GM23338 (cell line): ENCODE results near the gene VTA1. TPM values are rescaled to one million over a fixed set of nuclear protein-coding genes. Genes with fewer than 3 reads are reported as not detected.

ENCODE experiments used
- ATAC-seq: fragments of 200-7000 bp; cut with Tn5 transposase; 3 replicates; pipeline ENCODE4 v1.9.1; 2020
- DNase-seq: peaks from one replicate; pipeline ENCODE4 v3.0.0-alpha.2; 2015; ENCODE audit warnings: low spot score
- H2AFZ ChIP-seq: fragments of 200-600 bp; sonication (generic); 2 replicates; pipeline ENCODE4 v1.8.0; 2016; ENCODE audit warnings: antibody characterized with exemption, mild to moderate bottlenecking, moderate library complexity
- H3F3A ChIP-seq: fragments of 200-600 bp; sonication (generic); replicated peaks from 2 replicates; pipeline ENCODE4 v1.8.0; 2017; ENCODE audit warnings: antibody characterized with exemption, mixed run types, low read depth
- H3K27ac ChIP-seq: fragments of 200-600 bp; sonication (generic); 2 replicates; pipeline ENCODE4 v1.6.1; 2016; ENCODE audit warnings: low read depth
- H3K27me3 ChIP-seq: fragments of 200-600 bp; sonication (generic); 2 replicates; pipeline ENCODE4 v1.8.0; 2016; ENCODE audit warnings: mild to moderate bottlenecking, mixed run types, moderate library complexity; ENCODE audit not compliant: insufficient read depth
- H3K36me3 ChIP-seq: fragments of 200-600 bp; sonication (generic); 2 replicates; pipeline ENCODE4 v1.8.0; 2016; ENCODE audit warnings: mild to moderate bottlenecking; ENCODE audit not compliant: insufficient read depth
- H3K4me1 ChIP-seq: fragments of 200-600 bp; sonication (generic); 2 replicates; pipeline ENCODE4 v1.8.0; 2016; ENCODE audit warnings: mild to moderate bottlenecking, moderate library complexity; ENCODE audit not compliant: insufficient read depth
- H3K4me2 ChIP-seq: fragments of 200-600 bp; sonication (generic); 2 replicates; pipeline ENCODE4 v1.7.1; 2017; ENCODE audit warnings: mixed run types
- H3K4me3 ChIP-seq: fragments of 200-600 bp; sonication (generic); 2 replicates; pipeline ENCODE4 v1.6.1; 2016; ENCODE audit warnings: mixed run types
- H3K79me2 ChIP-seq: fragments of 200-600 bp; sonication (generic); replicated peaks from 2 replicates; pipeline ENCODE4 v1.8.0; 2017; ENCODE audit warnings: mild to moderate bottlenecking; ENCODE audit not compliant: insufficient read depth
- H3K9me2 ChIP-seq: fragments of 200-600 bp; sonication (generic); 2 replicates; pipeline ENCODE4 v1.8.0; 2017; ENCODE audit not compliant: insufficient read depth
- H4K20me1 ChIP-seq: fragments of 200-600 bp; sonication (generic); replicated peaks from 2 replicates; pipeline ENCODE4 v1.8.0; 2017; ENCODE audit warnings: mild to moderate bottlenecking; ENCODE audit not compliant: insufficient read depth
- H3K27ac Mint-ChIP-seq: 2 replicates; pipeline ENCODE4 v1.8.0; 2020; ENCODE audit warnings: inconsistent platforms, mild to moderate bottlenecking, moderate library complexity, mixed read lengths
- H3K27me3 Mint-ChIP-seq: 3 replicates; pipeline ENCODE4 v1.8.0; 2022; ENCODE audit warnings: low read depth, mild to moderate bottlenecking, moderate library complexity, mixed read lengths, inconsistent platforms; ENCODE audit not compliant: insufficient read depth, poor library complexity
- H3K36me3 Mint-ChIP-seq: 3 replicates; pipeline ENCODE4 v1.8.0; 2021; ENCODE audit warnings: low read depth, mild to moderate bottlenecking, inconsistent platforms, moderate library complexity, mixed read lengths
- H3K4me1 Mint-ChIP-seq: 3 replicates; pipeline ENCODE4 v1.8.0; 2020; ENCODE audit warnings: mild to moderate bottlenecking, inconsistent platforms, mixed read lengths
- H3K4me3 Mint-ChIP-seq: 3 replicates; pipeline ENCODE4 v1.8.0; 2021; ENCODE audit warnings: moderate library complexity, mild to moderate bottlenecking, inconsistent platforms, mixed read lengths
- H3K9me3 Mint-ChIP-seq: 3 replicates; pipeline ENCODE4 v1.8.0; 2020; ENCODE audit warnings: moderate library complexity, mild to moderate bottlenecking, inconsistent platforms, mixed read lengths
- CREB1 ChIP-seq: fragments of 250-450 bp; sonication (Bioruptor Pico); IDR thresholded peaks from 2 replicates; pipeline ENCODE4 v1.5.0; 2020; ENCODE audit warnings: low read depth, mild to moderate bottlenecking, moderate library complexity
- CTCF ChIP-seq, 2 experiments: fragments of 200-600 bp in 1 of 2; sonication (generic) in 1 of 2; conservative IDR thresholded peaks; 2 replicates each; pipeline versions ENCODE4 v1.5.1 to v1.6.1; 2016 to 2017; ENCODE audit warnings: antibody characterized with exemption in 2 of 2, low read depth in 2 of 2, mild to moderate bottlenecking in 2 of 2, moderate library complexity in 1 of 2
- ETS1 ChIP-seq: IDR thresholded peaks from 2 replicates; pipeline ENCODE4 v1.6.1; 2016; ENCODE audit warnings: antibody characterized with exemption
- EZH2 ChIP-seq: fragments of 200-600 bp; sonication (generic); IDR thresholded peaks from one replicate; pipeline ENCODE4 v1.8.0; 2017; ENCODE audit warnings: antibody characterized with exemption, mild to moderate bottlenecking, low read depth; ENCODE audit not compliant: unreplicated experiment
- EZH2phosphoT487 ChIP-seq: fragments of 200-600 bp; sonication (generic); IDR thresholded peaks from one replicate; pipeline ENCODE4 v1.8.1; 2018; ENCODE audit warnings: antibody characterized with exemption; ENCODE audit not compliant: unreplicated experiment
- JUNB ChIP-seq: IDR thresholded peaks from one replicate; pipeline ENCODE4 v1.6.1; 2016; ENCODE audit warnings: antibody characterized with exemption; ENCODE audit not compliant: unreplicated experiment
- NANOG ChIP-seq: IDR thresholded peaks from 2 replicates; pipeline ENCODE4 v1.6.1; 2016; ENCODE audit warnings: antibody characterized with exemption, borderline replicate concordance
- POLR2AphosphoS5 ChIP-seq: IDR thresholded peaks from 2 replicates; pipeline ENCODE4 v1.6.1; 2016; ENCODE audit warnings: antibody characterized with exemption, low read depth
- REST ChIP-seq: IDR thresholded peaks from one replicate; pipeline ENCODE4 v1.6.1; 2018; ENCODE audit warnings: antibody characterized with exemption; ENCODE audit not compliant: unreplicated experiment
- STAT1 ChIP-seq: IDR thresholded peaks from one replicate; pipeline ENCODE4 v1.6.1; 2016; ENCODE audit warnings: antibody characterized with exemption; ENCODE audit not compliant: unreplicated experiment
- ZNF114 ChIP-seq: fragments of 250-450 bp; sonication (Bioruptor Pico); IDR thresholded peaks from 2 replicates; pipeline ENCODE4 v1.5.0; 2020; ENCODE audit warnings: mild to moderate bottlenecking, moderate library complexity
- ZNF331 ChIP-seq: fragments of 250-450 bp; sonication (Bioruptor Pico); IDR thresholded peaks from 2 replicates; pipeline ENCODE4 v1.5.0; 2020; ENCODE audit warnings: low read depth, mild to moderate bottlenecking, moderate library complexity
- ZNF462 ChIP-seq: fragments of 250-450 bp; sonication (Bioruptor Pico); IDR thresholded peaks from 2 replicates; pipeline ENCODE4 v1.5.0; 2020; ENCODE audit warnings: mild to moderate bottlenecking, moderate library complexity
- polyA plus RNA-seq: library from polyadenylated mRNA; unstranded; fragments of >200 nt; fragmentation: Nextera tagmentation; extraction: Ambion mirVana; gene quantifications from 2 replicates; pipeline ENCODE4 v1.2.1, GENCODE V29; 2016
- total RNA-seq: library from RNA; depleted of rRNA; stranded (reverse); fragments of >200 nt; shearing (Covaris generic); gene quantifications from 2 replicates; pipeline ENCODE4 v1.2.3, GENCODE V29; 2014

Gene VTA1
- total and polyA plus RNA-seq, 2 experiments from 2014 or later, result 102 to 104 TPM

- H3K27me3 ChIP-seq, result no peaks in the 10 kb centered on the region
- H3K79me2 ChIP-seq, result no peaks in the 10 kb centered on the region
- no peaks in the 10 kb centered on the region for H3F3A ChIP-seq
- no peak overlapping the region for H3K27ac ChIP-seq
- Mint-ChIP-seq H3K27me3 (peaks cover 2% of the 10 kb centered on the region), H3K36me3 (peaks cover 48% of the 10 kb centered on the region), H3K27ac (no peak overlapping the region), H3K4me3 (no peak overlapping the region), H3K4me1 (no peaks in the 10 kb centered on the region), H3K9me3 (peaks cover 23% of the 10 kb centered on the region)
- ATAC-seq, result no peak
- TF ChIP-seq NANOG (no peak), STAT1 (no peak), POLR2AphosphoS5 (no peak), CTCF (conservative IDR thresholded peaks at IDR 0.05; ENCODE audit: low read depth in 2 of 2) (no peak), ZNF331 (no peak), ZNF114 (CRISPR knock-in tag) (no peak), ZNF462 (CRISPR knock-in tag) (no peak), EZH2phosphoT487 (no peak), JUNB (no peak), EZH2 (no peak), REST (no peak), ETS1 (no peak), CREB1 (CRISPR knock-in tag) (no peak)
- H4K20me1 ChIP-seq, result no peaks in the 10 kb centered on the region
- DNase-seq, result no peak
- H3K4me3 ChIP-seq, result no peak overlapping the region
- no peaks in the 10 kb centered on the region for H3K4me1 ChIP-seq
- H2AFZ ChIP-seq, result no peak overlapping the region
- peaks cover 10% of the 10 kb centered on the region for H3K36me3 ChIP-seq
- no peaks in the 10 kb centered on the region for H3K9me2 ChIP-seq
- no peak overlapping the region for H3K4me2 ChIP-seq
Measured at GRCh38 chr6:142213402-142213801, 66.3 kb downstream of the VTA1 start.
